GM12801 (cell line): ENCODE results near the gene CCT6A.

ENCODE experiments used
- TF ChIP-seq, protein P1 (sequence below): IDR thresholded peaks from one replicate; pipeline ENCODE4 v1.5.1; 2011; ENCODE audit warnings: control low read depth; ENCODE audit not compliant: insufficient read length; ENCODE audit errors: extremely low read depth

The CCT6A gene

DNA sequence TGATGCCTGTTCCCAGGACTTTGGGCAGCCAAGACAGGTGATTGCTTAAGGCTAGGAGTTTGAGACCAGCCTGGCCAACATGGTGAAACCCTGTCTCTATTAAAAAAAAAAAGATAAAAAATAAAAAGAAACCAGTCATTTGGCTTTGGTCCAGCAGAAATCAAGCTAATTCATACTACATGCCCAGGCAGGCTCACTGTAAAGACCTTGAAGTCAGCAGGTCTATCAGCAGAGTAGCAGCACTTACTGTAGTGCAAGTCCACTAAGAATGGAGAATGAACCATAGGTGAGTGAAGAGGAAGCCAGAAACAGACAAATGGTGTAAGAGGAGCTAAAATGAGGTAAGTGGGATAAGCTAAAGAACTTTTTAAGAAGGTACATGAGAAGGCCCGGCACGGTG, 25.0 kb upstream of the CCT6A start:
- TF ChIP-seq, protein P1, sequence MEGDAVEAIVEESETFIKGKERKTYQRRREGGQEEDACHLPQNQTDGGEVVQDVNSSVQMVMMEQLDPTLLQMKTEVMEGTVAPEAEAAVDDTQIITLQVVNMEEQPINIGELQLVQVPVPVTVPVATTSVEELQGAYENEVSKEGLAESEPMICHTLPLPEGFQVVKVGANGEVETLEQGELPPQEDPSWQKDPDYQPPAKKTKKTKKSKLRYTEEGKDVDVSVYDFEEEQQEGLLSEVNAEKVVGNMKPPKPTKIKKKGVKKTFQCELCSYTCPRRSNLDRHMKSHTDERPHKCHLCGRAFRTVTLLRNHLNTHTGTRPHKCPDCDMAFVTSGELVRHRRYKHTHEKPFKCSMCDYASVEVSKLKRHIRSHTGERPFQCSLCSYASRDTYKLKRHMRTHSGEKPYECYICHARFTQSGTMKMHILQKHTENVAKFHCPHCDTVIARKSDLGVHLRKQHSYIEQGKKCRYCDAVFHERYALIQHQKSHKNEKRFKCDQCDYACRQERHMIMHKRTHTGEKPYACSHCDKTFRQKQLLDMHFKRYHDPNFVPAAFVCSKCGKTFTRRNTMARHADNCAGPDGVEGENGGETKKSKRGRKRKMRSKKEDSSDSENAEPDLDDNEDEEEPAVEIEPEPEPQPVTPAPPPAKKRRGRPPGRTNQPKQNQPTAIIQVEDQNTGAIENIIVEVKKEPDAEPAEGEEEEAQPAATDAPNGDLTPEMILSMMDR: no peak

DNA sequence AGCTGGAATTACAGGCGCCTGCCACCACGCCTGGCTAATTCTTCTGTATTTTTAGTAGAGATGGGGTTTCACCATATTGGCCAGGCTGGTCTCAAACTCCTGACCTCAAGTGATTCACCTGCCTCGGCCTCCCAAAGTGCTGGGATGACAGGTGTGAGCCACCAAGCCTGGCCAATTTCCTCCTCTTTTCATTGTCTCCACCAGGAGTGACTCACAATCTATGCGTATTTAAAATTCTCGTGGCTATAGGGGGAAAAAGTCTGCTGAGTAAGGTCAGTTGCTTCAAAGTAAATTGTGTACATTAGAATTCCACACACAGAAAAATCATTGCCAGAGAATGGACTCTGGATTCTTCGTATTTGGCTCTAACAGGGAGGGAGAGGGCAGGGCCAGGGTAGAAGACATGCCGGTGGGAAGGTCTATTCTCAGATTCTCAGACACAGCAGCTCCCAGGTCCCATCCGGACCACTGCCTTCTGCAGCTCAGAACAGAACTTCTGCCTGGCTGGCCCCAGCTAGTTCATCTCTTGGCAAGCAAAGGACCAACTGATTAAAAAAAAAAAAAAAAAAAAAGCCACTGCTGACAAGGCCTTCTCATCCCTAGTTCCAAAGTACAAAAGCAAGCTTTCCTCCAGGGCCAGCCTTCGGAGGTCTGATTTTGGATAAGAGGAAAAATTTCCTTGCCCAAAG, 22.5 kb upstream of the CCT6A start:
- TF ChIP-seq, protein P1: no peak

DNA sequence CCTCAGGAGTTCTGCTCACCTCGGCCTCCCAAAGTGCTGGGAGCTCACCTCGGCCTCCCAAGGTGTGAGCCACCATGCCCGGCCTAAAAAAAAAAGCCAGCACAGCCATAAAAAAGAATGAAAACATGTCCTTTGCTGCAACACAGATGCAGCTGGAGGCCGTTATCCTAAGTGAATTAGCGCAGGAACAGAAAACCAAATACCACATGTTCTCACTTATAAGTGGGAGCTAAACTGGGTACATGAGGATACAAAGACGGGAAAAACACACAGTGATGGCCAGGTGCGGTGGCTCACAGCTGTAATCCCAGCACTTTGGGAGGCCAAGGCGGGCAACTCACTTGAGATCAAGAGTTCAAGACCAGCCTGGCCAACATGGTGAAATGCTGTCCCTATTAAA, 21.2 kb upstream of the CCT6A start:
- TF ChIP-seq, protein P1: no peak

DNA sequence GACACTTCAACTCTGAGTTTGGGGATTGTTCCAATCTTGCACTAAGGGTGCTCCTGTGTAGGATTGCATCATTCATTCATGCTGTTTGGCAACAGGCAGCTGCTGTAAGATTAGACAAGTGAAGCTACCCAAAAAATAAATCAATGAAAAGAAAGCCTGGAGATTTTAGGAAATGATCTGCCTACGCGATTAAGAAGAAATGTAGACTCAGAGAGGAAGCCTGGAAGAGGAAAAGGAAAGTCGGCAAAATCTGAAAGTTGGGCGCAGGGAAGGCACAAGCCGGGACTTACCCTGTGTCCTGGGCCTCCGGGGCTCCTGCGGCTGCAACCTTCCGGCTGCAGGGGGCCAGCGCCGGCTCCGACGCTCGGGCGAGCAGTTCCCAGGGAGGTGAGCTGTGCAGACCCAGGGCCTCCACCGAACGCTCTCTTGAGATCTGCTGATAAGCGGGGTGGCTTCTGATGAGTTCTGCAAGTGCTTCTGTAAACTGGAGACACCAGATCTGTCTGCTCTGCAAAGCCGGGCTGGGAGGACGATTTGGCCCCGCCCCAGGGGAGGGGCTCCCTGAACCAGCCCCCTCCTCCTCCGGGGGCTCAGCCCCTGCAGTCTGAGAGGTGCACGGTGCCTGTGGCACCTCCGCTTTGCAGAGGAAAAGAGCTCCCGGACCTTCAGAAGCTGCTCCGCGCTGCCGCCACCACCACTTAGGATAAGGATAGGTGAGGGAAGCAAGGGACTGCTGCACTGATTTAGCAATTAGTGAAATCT, 17.7 kb upstream of the CCT6A start:
- TF ChIP-seq, protein P1: no peak

DNA sequence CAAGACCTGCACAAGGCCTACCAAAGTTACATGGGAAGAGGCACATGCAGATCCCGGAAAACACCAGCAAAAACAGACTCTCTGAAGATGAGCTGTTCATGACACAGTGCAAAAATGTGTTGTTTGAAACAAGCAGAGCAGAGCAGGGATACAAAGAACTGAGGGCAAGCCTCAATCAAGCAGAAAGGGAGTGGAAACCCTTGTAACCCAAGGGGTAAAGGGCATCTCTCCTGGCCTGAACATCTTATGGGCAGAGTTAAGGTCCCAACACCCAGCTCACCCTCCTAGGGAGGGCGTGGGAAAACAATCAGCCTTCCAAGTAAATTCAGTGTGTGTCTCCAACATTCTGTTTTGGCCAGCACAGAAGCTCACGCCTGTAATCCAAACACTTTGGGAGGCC, 10.8 kb upstream of the CCT6A start:
- TF ChIP-seq, protein P1: no peak

DNA sequence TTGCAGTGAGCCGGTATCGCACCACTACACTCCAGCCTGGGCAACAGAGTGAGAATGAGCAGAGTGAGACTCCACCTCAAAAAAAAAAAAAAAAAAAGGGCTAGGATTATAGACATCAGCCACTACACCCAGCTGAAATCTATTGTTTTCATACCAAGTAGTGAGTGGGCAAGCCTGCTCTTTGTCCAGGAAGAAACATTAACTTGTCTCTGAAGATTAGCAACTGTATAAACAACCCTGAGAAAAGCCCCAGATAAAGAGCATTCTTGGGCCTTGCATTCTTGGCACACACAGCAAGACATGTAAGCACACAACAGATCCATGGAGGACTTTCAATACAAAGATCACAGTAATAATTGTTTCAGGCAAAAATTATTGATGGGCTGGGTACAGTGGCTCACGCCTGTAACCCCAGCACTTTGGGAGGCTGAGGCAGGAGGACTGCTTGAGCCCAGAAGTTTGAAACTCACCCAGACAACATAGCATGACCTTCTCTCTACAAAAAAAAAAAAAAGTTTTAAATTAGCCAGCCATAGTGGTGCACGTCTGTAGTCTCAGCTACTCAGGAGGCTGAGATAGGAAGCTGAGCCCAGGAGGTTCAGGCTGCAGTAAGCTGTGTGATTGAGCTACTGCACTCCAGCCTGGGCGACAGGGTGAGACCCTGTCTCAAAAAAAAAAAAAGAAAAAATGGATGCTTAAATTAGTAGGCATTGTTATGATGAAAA, 4.7 kb upstream of the CCT6A start:
- TF ChIP-seq, protein P1: no peak

DNA sequence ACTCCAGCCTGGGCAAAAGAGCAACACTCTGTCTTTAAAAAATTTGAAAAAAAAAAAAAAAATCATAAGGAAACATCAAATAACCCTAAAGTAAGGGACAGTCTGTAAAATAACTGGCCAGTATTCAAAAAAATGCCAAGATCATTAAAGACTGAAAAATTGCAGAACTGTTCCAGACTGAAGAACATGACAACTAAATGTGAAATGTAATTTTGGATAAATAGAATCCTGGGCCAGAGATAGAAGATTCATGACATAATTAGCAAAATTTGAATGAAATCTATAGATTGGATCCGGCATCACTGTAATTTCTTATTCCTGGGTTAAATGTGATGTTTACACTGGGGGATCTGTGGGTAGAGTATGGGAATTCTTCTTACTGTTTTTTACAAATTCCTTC, 3.3 kb upstream of the CCT6A start:
- TF ChIP-seq, protein P1: no peak
